ENCODE measurements around the gene RMND5A.

Gene RMND5A

DNA sequence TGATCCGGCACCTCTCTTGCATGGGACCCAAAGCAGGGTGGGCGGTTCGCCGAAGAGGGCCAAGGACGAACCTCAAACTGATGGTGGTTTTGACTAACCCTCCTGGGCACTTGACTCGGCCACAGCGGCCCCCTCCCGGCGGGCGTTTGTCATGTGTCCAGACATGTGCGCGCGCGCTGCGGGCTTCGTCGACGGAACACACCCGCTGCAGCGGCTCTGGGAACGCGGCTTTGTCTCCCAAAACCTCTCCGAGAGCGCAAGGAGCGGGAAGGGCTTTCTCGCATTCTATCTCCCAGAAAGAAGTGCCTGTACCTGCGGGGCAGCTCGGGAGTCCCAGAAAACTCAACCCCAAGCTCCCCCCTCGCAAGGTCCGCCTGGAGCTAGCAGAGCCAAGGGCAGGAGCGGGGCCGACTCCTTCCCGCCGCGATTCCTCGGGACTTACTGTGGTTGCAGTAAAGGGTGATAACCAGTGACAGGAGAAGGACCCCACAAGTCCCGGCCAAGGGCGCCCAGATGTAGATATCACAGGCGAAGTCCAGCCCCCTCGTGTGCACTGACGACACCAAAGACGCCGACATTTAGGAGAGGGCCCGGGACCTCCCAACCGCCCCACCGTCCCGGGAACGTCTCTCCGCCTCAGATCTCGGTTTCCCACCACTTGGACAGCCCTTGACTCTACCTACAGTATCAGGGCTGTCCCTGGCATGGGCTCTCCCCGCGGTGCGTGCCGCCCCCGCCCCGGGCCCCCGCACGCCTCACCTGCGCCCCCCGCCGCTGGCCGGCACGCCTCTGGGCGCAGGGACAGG, 69.0 kb downstream of the RMND5A start:
- TF ChIP-seq, protein P1, sequence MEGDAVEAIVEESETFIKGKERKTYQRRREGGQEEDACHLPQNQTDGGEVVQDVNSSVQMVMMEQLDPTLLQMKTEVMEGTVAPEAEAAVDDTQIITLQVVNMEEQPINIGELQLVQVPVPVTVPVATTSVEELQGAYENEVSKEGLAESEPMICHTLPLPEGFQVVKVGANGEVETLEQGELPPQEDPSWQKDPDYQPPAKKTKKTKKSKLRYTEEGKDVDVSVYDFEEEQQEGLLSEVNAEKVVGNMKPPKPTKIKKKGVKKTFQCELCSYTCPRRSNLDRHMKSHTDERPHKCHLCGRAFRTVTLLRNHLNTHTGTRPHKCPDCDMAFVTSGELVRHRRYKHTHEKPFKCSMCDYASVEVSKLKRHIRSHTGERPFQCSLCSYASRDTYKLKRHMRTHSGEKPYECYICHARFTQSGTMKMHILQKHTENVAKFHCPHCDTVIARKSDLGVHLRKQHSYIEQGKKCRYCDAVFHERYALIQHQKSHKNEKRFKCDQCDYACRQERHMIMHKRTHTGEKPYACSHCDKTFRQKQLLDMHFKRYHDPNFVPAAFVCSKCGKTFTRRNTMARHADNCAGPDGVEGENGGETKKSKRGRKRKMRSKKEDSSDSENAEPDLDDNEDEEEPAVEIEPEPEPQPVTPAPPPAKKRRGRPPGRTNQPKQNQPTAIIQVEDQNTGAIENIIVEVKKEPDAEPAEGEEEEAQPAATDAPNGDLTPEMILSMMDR (conservative IDR thresholded peaks at IDR 0.05) = no peak
- TF ChIP-seq ZFX (IDR thresholded peaks at IDR 0.05) = no peak
- no peak overlapping the region for H3K27ac ChIP-seq

DNA sequence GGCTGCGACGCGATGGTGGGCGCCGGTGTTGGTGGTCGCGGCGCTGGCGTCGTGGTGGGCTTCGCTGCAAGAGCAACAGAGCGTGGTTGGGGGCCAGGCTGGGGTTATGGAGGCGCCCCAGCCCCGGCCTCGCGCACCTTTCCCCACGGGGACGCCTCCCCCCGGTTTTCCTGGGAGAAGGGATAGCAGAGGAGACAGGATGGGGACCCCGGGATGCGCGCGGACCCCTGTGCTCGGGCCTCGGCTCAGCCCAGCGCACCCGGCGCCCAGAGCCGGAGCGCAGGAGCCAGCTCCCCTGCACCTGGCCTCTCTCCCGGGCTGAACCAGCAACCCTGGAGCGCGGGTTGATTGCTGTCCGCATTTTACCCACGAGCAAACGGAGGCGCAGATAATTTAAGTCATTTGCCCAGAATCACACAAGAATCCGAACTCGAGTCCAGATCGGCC, 69.6 kb downstream of the RMND5A start:
- TF ChIP-seq, protein P1 (conservative IDR thresholded peaks at IDR 0.05) = no peak
- no peak for TF ChIP-seq ZFX (IDR thresholded peaks at IDR 0.05)
- H3K27ac ChIP-seq = no peak overlapping the region

DNA sequence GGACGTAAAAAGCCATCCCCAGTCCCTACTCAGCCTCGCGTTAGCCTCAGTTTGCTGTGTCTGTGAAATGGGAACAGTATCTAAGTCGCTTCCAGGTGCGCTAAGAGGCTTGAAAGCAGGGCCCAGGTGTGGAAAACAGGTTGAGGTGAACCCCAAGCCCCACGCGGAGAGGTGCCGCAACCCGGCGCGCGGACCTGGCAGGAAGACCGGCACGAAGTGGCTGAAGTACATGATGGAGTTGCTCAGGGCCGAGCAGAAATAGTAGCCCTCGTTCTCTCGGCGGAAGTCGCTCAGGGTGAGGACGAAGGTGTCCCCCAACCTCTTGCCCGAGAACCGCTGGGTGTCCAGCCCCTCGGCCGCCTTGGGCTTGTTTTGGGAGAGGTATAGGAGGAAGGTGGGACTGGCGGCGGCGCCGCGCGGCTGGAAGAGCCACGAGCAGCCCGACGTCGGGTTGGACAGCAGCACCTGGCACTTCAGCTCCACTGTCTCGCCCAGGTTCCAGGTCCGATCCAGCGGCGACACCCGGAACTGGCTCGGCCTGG, 70.1 kb downstream of the RMND5A start:
- no peak overlapping the region for H3K27ac ChIP-seq
- TF ChIP-seq, protein P1 (conservative IDR thresholded peaks at IDR 0.05) = no peak
- no peak for TF ChIP-seq ZFX (IDR thresholded peaks at IDR 0.05)

DNA sequence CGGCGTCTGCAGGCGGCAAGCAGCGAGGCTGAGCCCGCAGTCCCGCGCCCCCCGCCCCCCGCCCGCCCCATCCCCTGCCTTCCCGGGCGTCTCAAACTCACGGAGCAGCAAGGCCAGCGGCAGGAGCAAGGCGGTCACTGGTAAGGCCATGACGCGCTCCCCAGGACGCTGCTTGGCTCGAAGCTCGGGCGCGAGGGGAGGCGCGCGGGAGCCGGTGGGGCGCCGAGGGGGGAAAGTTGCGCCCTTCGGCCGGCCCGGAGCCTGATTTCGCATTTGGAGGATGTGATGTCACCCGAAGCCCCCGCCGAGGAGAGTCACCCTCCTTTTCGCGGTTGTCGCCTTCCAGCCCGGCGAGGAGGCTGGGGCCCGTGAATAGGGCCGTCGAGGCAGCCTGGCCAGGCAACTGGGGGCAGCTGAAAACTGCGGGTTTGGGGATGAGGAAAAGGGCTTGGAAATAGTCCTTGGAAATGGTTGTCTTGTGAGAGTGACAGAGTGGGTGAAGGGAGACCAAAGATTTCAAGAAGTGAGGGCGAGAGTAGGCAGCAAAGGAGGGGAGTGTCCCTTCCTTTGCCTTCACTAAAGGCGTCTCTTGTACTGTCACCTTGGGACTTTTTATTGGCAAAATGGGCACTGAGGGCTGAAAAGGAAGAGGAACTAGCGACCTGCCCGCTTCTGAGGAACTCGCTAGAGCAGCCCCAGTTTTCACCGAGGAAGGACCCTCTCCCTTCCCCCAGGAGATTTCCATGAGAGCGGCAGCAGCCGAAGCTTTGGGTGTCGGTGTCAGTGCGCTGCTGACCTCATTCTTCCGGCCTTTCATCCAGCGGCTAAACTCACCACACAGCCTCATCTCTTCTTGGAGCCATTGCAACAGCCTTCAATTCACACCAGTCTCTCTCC, 70.8 kb downstream of the RMND5A start, which contains the start of gene CD8A:
Gene CD8A, minus strand, starts transcription at position 238 of the 897 bp plus-strand sequence. Its CDS starts 88 bp downstream, at position 150.
- H3K27ac ChIP-seq = no peak within 1 kb of the TSS
- TF ChIP-seq ZFX (IDR thresholded peaks at IDR 0.05) = no peak
- TF ChIP-seq, protein P1 (conservative IDR thresholded peaks at IDR 0.05) = no peak

GRCh38 chr2:86791573-86791972, 71.5 kb downstream of the RMND5A start:
- no peak for TF ChIP-seq ZFX (IDR thresholded peaks at IDR 0.05)
- TF ChIP-seq, protein P1 (conservative IDR thresholded peaks at IDR 0.05) = no peak
- H3K27ac ChIP-seq = no peak overlapping the region

DNA sequence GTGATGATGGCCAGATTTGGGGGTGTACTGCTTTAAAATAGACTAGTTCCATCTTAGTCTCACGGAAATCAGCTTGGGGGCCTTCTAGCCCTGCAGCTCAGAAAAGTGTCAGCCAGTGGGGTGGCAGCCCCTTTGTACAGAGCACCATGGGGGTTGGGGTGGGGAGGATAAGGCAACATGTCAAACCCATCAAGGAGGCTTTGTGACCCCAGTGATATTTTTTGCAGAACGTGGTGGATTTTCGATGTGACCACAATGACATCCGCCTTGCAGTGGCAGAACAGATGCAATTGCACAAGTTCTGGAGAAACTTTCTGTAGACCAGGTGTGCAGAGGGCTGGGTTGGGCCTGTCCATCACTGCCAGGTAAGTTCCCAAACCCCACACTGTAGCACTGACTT, 73.7 kb downstream of the RMND5A start:
- H3K27ac ChIP-seq = no peak overlapping the region
- TF ChIP-seq, protein P1 (conservative IDR thresholded peaks at IDR 0.05) = no peak
- no peak for TF ChIP-seq ZFX (IDR thresholded peaks at IDR 0.05)

Measured in C4-2B (cell line).